Neutrophil (primary cell): Measurements from ENCODE around the gene SEC22C.

ENCODE experiments used
- H3K27ac ChIP-seq: fragments of 200-600 bp; sonication (generic); 2 replicates; pipeline ENCODE4 v1.5.1; 2016; ENCODE audit warnings: mild to moderate bottlenecking, moderate library complexity
- H3K27me3 ChIP-seq: fragments of 200-600 bp; sonication (generic); 2 replicates; pipeline ENCODE4 v1.6.0; 2016; ENCODE audit warnings: mild to moderate bottlenecking
- H3K36me3 ChIP-seq: fragments of 200-600 bp; sonication (generic); 2 replicates; pipeline ENCODE4 v1.5.1; 2017
- H3K4me1 ChIP-seq, 2 experiments: fragments of 200-600 bp in 1 of 2; sonication (generic) in 1 of 2; 1 replicate in 1 of 2; 2 replicates in 1 of 2; pipeline versions ENCODE4 v1.5.1 to v1.6.1; 2013 to 2016; ENCODE audit warnings: low read depth in 1 of 2, low read length in 1 of 2, mild to moderate bottlenecking in 1 of 2, moderate library complexity in 1 of 2; ENCODE audit not compliant: control insufficient read depth in 1 of 2, insufficient read depth in 1 of 2
- H3K4me3 ChIP-seq, 2 experiments: fragments of 200-600 bp in 1 of 2; sonication (generic) in 1 of 2; 1 replicate in 1 of 2; 2 replicates in 1 of 2; pipeline ENCODE4 v1.5.1; 2013 to 2016; ENCODE audit warnings: low read depth in 1 of 2, low read length in 1 of 2, mild to moderate bottlenecking in 1 of 2, moderate library complexity in 1 of 2
- H3K9me3 ChIP-seq: fragments of 200-600 bp; sonication (generic); 2 replicates; pipeline ENCODE4 v1.5.1; 2016
- CTCF ChIP-seq: fragments of 200-600 bp; sonication (generic); IDR thresholded peaks from 2 replicates; pipeline ENCODE4 v1.5.1; 2016; ENCODE audit warnings: antibody characterized with exemption

Gene SEC22C

DNA sequence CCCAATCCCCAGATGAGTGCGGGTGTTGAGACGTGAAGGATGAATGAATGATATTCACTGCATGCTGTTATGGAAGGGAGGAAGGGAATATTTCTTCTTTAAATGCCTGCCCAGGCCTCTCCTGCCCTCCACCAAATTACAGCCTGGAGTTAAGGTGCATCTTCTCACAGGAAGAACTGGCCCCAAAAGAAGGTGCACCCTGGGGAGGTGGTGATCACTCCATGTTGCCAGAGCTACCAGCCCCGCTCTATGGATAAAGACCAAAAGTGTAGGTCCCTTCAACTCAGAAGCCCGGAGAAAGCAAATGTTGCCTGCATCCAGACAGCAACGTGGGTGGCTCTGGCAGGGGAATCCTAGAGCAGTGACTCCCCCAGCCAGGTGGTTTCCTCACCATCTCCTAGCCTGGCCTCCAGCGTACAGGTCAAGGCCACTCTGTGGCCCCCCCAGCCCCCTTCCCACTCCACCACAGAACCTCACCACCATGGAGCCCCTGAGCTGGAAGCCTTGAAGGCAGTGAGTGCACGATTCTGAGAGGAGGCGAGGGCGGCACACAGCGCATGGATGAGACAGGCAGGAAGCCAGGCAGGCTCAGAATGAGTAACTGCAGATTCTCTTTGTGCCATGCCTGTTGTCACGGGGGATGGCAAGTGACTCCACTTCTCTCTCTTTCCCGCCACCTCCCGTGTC is 82.8 kb downstream of the SEC22C start:
- H3K27me3 ChIP-seq, result peaks cover 69% of the 10 kb centered on the region
- TF ChIP-seq CTCF, result no peak
- H3K36me3 ChIP-seq, result no peaks in the 10 kb centered on the region
- no peaks in the 10 kb centered on the region for H3K9me3 ChIP-seq
- H3K27ac ChIP-seq, result no peak overlapping the region
- H3K4me3 ChIP-seq, result no peak overlapping the region
- peaks cover 18 to 20% of the 10 kb centered on the region in 2 experiments for H3K4me1 ChIP-seq

- Histone ChIP-seq H3K9me3 (no peaks in the 10 kb centered on the region), H3K27ac (no peak overlapping the region), H3K4me1 (peaks cover 15 to 19% of the 10 kb centered on the region in 2 experiments), H3K27me3 (peaks cover 60% of the 10 kb centered on the region), H3K4me3 (no peak overlapping the region), H3K36me3 (no peaks in the 10 kb centered on the region)
- TF ChIP-seq CTCF, result no peak
Measured at GRCh38 chr3:42498034-42498433, 83.7 kb downstream of the SEC22C start.
